Measurements from ENCODE around the gene RGPD4. TPM values are rescaled to one million over a fixed set of nuclear protein-coding genes. Genes with fewer than 3 reads are reported as not detected.

Gene RGPD4
- total and polyA plus RNA-seq, 2 of the 8 experiments (the other 6 are each of a cell fraction or from before 2014, with no cell fraction given), result not detected

DNA sequence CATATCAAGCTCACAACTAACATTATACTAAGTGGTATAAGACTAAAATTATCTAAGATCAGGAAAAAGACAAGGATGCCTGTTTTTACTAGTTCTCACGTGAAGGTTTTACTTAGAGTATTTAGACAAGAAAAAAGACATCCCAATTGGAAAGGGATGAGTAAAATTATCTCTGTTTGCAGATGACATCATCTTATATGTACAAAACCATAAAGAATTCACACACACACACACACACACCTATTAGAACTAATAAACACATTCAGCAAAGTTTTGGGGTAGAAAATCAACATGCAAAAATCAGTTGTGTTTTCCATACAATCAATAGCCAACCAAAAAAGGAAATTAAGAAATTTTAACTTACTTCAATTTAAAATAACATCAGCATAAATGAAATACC is 35.9 kb upstream of the RGPD4 start (continued):
- TF ChIP-seq, protein P1, sequence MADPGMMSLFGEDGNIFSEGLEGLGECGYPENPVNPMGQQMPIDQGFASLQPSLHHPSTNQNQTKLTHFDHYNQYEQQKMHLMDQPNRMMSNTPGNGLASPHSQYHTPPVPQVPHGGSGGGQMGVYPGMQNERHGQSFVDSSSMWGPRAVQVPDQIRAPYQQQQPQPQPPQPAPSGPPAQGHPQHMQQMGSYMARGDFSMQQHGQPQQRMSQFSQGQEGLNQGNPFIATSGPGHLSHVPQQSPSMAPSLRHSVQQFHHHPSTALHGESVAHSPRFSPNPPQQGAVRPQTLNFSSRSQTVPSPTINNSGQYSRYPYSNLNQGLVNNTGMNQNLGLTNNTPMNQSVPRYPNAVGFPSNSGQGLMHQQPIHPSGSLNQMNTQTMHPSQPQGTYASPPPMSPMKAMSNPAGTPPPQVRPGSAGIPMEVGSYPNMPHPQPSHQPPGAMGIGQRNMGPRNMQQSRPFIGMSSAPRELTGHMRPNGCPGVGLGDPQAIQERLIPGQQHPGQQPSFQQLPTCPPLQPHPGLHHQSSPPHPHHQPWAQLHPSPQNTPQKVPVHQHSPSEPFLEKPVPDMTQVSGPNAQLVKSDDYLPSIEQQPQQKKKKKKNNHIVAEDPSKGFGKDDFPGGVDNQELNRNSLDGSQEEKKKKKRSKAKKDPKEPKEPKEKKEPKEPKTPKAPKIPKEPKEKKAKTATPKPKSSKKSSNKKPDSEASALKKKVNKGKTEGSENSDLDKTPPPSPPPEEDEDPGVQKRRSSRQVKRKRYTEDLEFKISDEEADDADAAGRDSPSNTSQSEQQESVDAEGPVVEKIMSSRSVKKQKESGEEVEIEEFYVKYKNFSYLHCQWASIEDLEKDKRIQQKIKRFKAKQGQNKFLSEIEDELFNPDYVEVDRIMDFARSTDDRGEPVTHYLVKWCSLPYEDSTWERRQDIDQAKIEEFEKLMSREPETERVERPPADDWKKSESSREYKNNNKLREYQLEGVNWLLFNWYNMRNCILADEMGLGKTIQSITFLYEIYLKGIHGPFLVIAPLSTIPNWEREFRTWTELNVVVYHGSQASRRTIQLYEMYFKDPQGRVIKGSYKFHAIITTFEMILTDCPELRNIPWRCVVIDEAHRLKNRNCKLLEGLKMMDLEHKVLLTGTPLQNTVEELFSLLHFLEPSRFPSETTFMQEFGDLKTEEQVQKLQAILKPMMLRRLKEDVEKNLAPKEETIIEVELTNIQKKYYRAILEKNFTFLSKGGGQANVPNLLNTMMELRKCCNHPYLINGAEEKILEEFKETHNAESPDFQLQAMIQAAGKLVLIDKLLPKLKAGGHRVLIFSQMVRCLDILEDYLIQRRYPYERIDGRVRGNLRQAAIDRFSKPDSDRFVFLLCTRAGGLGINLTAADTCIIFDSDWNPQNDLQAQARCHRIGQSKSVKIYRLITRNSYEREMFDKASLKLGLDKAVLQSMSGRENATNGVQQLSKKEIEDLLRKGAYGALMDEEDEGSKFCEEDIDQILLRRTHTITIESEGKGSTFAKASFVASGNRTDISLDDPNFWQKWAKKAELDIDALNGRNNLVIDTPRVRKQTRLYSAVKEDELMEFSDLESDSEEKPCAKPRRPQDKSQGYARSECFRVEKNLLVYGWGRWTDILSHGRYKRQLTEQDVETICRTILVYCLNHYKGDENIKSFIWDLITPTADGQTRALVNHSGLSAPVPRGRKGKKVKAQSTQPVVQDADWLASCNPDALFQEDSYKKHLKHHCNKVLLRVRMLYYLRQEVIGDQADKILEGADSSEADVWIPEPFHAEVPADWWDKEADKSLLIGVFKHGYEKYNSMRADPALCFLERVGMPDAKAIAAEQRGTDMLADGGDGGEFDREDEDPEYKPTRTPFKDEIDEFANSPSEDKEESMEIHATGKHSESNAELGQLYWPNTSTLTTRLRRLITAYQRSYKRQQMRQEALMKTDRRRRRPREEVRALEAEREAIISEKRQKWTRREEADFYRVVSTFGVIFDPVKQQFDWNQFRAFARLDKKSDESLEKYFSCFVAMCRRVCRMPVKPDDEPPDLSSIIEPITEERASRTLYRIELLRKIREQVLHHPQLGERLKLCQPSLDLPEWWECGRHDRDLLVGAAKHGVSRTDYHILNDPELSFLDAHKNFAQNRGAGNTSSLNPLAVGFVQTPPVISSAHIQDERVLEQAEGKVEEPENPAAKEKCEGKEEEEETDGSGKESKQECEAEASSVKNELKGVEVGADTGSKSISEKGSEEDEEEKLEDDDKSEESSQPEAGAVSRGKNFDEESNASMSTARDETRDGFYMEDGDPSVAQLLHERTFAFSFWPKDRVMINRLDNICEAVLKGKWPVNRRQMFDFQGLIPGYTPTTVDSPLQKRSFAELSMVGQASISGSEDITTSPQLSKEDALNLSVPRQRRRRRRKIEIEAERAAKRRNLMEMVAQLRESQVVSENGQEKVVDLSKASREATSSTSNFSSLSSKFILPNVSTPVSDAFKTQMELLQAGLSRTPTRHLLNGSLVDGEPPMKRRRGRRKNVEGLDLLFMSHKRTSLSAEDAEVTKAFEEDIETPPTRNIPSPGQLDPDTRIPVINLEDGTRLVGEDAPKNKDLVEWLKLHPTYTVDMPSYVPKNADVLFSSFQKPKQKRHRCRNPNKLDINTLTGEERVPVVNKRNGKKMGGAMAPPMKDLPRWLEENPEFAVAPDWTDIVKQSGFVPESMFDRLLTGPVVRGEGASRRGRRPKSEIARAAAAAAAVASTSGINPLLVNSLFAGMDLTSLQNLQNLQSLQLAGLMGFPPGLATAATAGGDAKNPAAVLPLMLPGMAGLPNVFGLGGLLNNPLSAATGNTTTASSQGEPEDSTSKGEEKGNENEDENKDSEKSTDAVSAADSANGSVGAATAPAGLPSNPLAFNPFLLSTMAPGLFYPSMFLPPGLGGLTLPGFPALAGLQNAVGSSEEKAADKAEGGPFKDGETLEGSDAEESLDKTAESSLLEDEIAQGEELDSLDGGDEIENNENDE (IDR thresholded peaks at IDR 0.05; ENCODE audit: insufficient replicate concordance, low read length), result no peak
- no peak for TF ChIP-seq KDM1A (IDR thresholded peaks at IDR 0.05; ENCODE audit: borderline replicate concordance, low read length)
- TF ChIP-seq, protein P2, sequence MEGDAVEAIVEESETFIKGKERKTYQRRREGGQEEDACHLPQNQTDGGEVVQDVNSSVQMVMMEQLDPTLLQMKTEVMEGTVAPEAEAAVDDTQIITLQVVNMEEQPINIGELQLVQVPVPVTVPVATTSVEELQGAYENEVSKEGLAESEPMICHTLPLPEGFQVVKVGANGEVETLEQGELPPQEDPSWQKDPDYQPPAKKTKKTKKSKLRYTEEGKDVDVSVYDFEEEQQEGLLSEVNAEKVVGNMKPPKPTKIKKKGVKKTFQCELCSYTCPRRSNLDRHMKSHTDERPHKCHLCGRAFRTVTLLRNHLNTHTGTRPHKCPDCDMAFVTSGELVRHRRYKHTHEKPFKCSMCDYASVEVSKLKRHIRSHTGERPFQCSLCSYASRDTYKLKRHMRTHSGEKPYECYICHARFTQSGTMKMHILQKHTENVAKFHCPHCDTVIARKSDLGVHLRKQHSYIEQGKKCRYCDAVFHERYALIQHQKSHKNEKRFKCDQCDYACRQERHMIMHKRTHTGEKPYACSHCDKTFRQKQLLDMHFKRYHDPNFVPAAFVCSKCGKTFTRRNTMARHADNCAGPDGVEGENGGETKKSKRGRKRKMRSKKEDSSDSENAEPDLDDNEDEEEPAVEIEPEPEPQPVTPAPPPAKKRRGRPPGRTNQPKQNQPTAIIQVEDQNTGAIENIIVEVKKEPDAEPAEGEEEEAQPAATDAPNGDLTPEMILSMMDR (IDR thresholded peaks at IDR 0.05; ENCODE audit: control extremely low read depth in 1 of 3, insufficient read depth in 1 of 3, low read depth in 1 of 3, low read length in 3 of 3), result no peak
- no peak for TF ChIP-seq SIX5 (IDR thresholded peaks at IDR 0.05; ENCODE audit: low read depth, low read length)
- TF ChIP-seq HDAC2 (IDR thresholded peaks at IDR 0.05; ENCODE audit: borderline replicate concordance in 1 of 2, low read depth in 2 of 2, low read length in 2 of 2), result no peak
- no peak for TF ChIP-seq KDM5A (IDR thresholded peaks at IDR 0.05; ENCODE audit: low read length)
- TF ChIP-seq SIRT6 (IDR thresholded peaks at IDR 0.05; ENCODE audit: low read length), result no peak
- no peak for TF ChIP-seq GTF2F1 (IDR thresholded peaks at IDR 0.05; ENCODE audit: borderline replicate concordance, low read depth, low read length)
